Gastroesophageal sphincter (tissue), 3 donors: ENCODE data around the gene RSF1.

Source experiments
- CTCF ChIP-seq, 4 experiments: fragments of 200-600 bp in 2 of 4; fragments of 450-650 bp in 2 of 4; sonication (generic) in 1 of 4; IDR thresholded peaks; one replicate each; pipeline ENCODE4 v1.5.1; 2017 to 2019; ENCODE audit warnings: antibody characterized with exemption in 4 of 4, mild to moderate bottlenecking in 2 of 4, moderate library complexity in 2 of 4
- POLR2A ChIP-seq, 2 donors: fragments of 450-650 bp; IDR thresholded peaks; one replicate each; pipeline ENCODE4 v1.6.1; 2017; ENCODE audit warnings: antibody characterized with exemption in 2 of 2, mild to moderate bottlenecking in 2 of 2, moderate library complexity in 1 of 2
- POLR2AphosphoS5 ChIP-seq: sonication (generic); formaldehyde crosslinking; IDR thresholded peaks from one replicate; pipeline ENCODE4 v1.6.1; 2017; ENCODE audit warnings: antibody characterized with exemption

GRCh38 chr11:77806415-77806814 lies 14.1 kb downstream of the RSF1 start:
- TF ChIP-seq POLR2A (IDR thresholded peaks at IDR 0.05) (no peak), POLR2AphosphoS5 (no peak), CTCF (IDR thresholded peaks at IDR 0.05) (no peak)
